SU-DHL-6 (cell line): ENCODE results near the gene RTEL1.

ENCODE experiments used
- H2AFZ ChIP-seq: fragments of 200-600 bp; sonication (generic); 2 replicates; pipeline ENCODE4 v1.6.1; 2014; ENCODE audit warnings: low read depth, mild to moderate bottlenecking, moderate library complexity, mixed read lengths, antibody characterized with exemption, low read length; ENCODE audit not compliant: severe bottlenecking
- H3F3A ChIP-seq: fragments of 200-600 bp; shearing (Covaris generic); 2 replicates; pipeline ENCODE4 v1.6.0; 2016; ENCODE audit warnings: antibody characterized with exemption, mild to moderate bottlenecking; ENCODE audit not compliant: insufficient read depth
- H3K27ac ChIP-seq: fragments of 200-600 bp; sonication (generic); 2 replicates; pipeline ENCODE4 v1.5.1; 2016; ENCODE audit warnings: low read depth, mild to moderate bottlenecking, low read length, moderate library complexity, mixed read lengths
- H3K27me3 ChIP-seq: fragments of 200-600 bp; sonication (generic), shearing (Covaris generic); 2 replicates; pipeline ENCODE4 v1.6.0; 2014; ENCODE audit warnings: mild to moderate bottlenecking, low read length
- H3K36me3 ChIP-seq: fragments of 200-600 bp; sonication (generic); 2 replicates; pipeline ENCODE4 v1.6.1; 2014; ENCODE audit warnings: mild to moderate bottlenecking, low read length, mixed read lengths
- H3K4me2 ChIP-seq: fragments of 300-600, 200-600 bp; shearing (Covaris generic), sonication (generic); 2 replicates; pipeline ENCODE4 v1.6.0; 2014; ENCODE audit warnings: low read length, low read depth, mild to moderate bottlenecking; ENCODE audit not compliant: poor library complexity, severe bottlenecking
- H3K4me3 ChIP-seq: fragments of 200-600 bp; sonication (generic); 2 replicates; pipeline ENCODE4 v1.5.1; 2014; ENCODE audit warnings: antibody characterized with exemption, low read length, mild to moderate bottlenecking, mixed read lengths; ENCODE audit not compliant: insufficient read depth, poor library complexity, severe bottlenecking
- H3K79me2 ChIP-seq: fragments of 200-600 bp; sonication (generic); 2 replicates; pipeline ENCODE4 v1.6.1; 2014; ENCODE audit warnings: mild to moderate bottlenecking, low read length, moderate library complexity; ENCODE audit not compliant: insufficient read depth
- H3K9ac ChIP-seq: fragments of 200-600 bp; sonication (generic); 2 replicates; pipeline ENCODE4 v1.7.0; 2014; ENCODE audit warnings: mild to moderate bottlenecking, low read length
- H3K9me2 ChIP-seq: fragments of 200-600 bp; sonication (generic); replicated peaks from 2 replicates; pipeline ENCODE4 v1.6.1; 2014; ENCODE audit warnings: low read length; ENCODE audit not compliant: insufficient read depth
- H3K9me3 ChIP-seq: fragments of 200-600 bp; sonication (generic); 2 replicates; pipeline ENCODE4 v1.6.1; 2014; ENCODE audit warnings: low read length, mixed read lengths; ENCODE audit not compliant: insufficient read depth
- H4K20me1 ChIP-seq: fragments of 200-600 bp; sonication (generic); 2 replicates; pipeline ENCODE4 v1.6.1; 2014; ENCODE audit warnings: low read depth, mild to moderate bottlenecking, antibody characterized with exemption, low read length, moderate library complexity, mixed read lengths
- CTCF ChIP-seq: fragments of 200-600 bp; sonication (generic); IDR thresholded peaks from one replicate; pipeline ENCODE4 v1.5.1; 2017; ENCODE audit warnings: antibody characterized with exemption, mild to moderate bottlenecking, low read length, moderate library complexity; ENCODE audit not compliant: insufficient read depth, poor library complexity, severe bottlenecking
- EZH2phosphoT487 ChIP-seq: fragments of 200-600 bp; sonication (generic), shearing (Covaris generic); conservative IDR thresholded peaks from 2 replicates; pipeline ENCODE4 v1.6.1; 2018; ENCODE audit warnings: mild to moderate bottlenecking, antibody characterized with exemption, low read length, moderate library complexity, mixed read lengths

The RTEL1 gene

GRCh38 chr20:63651942-63652191 is 6.2 kb upstream of the RTEL1 start:
- H4K20me1 ChIP-seq = no peaks in the 10 kb centered on the region
- TF ChIP-seq EZH2phosphoT487 (no peak), CTCF (no peak)
- no peak overlapping the region for H3K27ac ChIP-seq
- H3K79me2 ChIP-seq = no peaks in the 10 kb centered on the region
- H3K9me3 ChIP-seq = no peaks in the 10 kb centered on the region
- no peak overlapping the region for H2AFZ ChIP-seq
- no peaks in the 10 kb centered on the region for H3K9me2 ChIP-seq
- H3K36me3 ChIP-seq = no peaks in the 10 kb centered on the region
- H3K4me3 ChIP-seq = no peak overlapping the region
- no peaks in the 10 kb centered on the region for H3F3A ChIP-seq
- no peak overlapping the region for H3K9ac ChIP-seq
- no peaks in the 10 kb centered on the region for H3K27me3 ChIP-seq
- H3K4me2 ChIP-seq = no peak overlapping the region

GRCh38 chr20:63652192-63652980 is 5.7 kb upstream of the RTEL1 start:
- Histone ChIP-seq H3K27ac (no peak overlapping the region), H2AFZ (no peak overlapping the region), H3K36me3 (no peaks in the 10 kb centered on the region), H3K4me3 (no peak overlapping the region), H3K9me3 (no peaks in the 10 kb centered on the region), H3K9ac (no peak overlapping the region), H3K27me3 (no peaks in the 10 kb centered on the region), H3K79me2 (no peaks in the 10 kb centered on the region), H3K9me2 (no peaks in the 10 kb centered on the region), H3F3A (no peaks in the 10 kb centered on the region), H3K4me2 (no peak overlapping the region), H4K20me1 (no peaks in the 10 kb centered on the region)
- TF ChIP-seq CTCF = no peak

GRCh38 chr20:63653041-63653973 is 4.8 kb upstream of the RTEL1 start, which contains the start of gene STMN3:
TSS of gene STMN3 (minus strand) at chr20:63653424. CDS start at chr20:63653345, 79 bp downstream.
- Histone ChIP-seq H4K20me1 (no peaks in the 10 kb centered on the region), H3F3A (no peaks in the 10 kb centered on the region), H3K9me2 (no peaks in the 10 kb centered on the region), H3K9me3 (no peaks in the 10 kb centered on the region), H3K4me3 (no peak within 1 kb of the TSS), H2AFZ (no peak within 1 kb of the TSS), H3K27me3 (no peaks in the 10 kb centered on the region), H3K79me2 (no peaks in the 10 kb centered on the region), H3K9ac (no peak within 1 kb of the TSS), H3K36me3 (no peaks in the 10 kb centered on the region), H3K4me2 (no peak within 1 kb of the TSS), H3K27ac (no peak within 1 kb of the TSS)
- TF ChIP-seq EZH2phosphoT487 (no peak), CTCF (no peak)
